PC-9 (cell line): ENCODE data around the gene PRIM2.
"Not testable (repeated sequence)": the region's sequence is repeated elsewhere in the genome, so short reads cannot be mapped to it uniquely, and the experiment has no call there.

ENCODE experiments used
- EZH2 ChIP-seq: fragments of 200-600 bp; sonication (generic); IDR thresholded peaks from 2 replicates; pipeline ENCODE4 v1.8.0; 2017; ENCODE audit warnings: antibody characterized with exemption, low read depth
- TF ChIP-seq, protein P1 (sequence below): fragments of 200-600 bp; sonication (generic); conservative IDR thresholded peaks from 2 replicates; pipeline ENCODE4 v1.6.1; 2017; ENCODE audit warnings: mixed run types, antibody characterized with exemption, mild to moderate bottlenecking, moderate library complexity

DNA sequence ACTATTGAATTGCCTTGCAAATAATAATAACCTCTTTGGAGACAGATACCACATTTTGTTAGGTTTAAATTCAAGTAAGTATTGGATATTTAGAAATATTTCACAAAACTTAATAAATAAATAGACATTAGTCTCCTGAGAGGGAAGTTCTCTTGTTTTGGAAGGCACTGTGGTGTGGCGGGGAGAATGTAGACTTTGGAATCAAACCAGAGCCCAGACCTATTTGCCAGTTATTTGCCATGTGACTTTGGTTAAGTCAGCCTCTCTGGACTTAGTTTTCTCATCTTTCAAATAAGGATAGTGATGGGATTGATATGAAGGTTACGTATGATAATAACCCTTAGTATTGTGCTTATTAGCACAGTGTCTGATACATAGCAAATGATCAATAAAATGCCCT is 240.4 kb downstream of the PRIM2 start:
- TF ChIP-seq, protein P1, sequence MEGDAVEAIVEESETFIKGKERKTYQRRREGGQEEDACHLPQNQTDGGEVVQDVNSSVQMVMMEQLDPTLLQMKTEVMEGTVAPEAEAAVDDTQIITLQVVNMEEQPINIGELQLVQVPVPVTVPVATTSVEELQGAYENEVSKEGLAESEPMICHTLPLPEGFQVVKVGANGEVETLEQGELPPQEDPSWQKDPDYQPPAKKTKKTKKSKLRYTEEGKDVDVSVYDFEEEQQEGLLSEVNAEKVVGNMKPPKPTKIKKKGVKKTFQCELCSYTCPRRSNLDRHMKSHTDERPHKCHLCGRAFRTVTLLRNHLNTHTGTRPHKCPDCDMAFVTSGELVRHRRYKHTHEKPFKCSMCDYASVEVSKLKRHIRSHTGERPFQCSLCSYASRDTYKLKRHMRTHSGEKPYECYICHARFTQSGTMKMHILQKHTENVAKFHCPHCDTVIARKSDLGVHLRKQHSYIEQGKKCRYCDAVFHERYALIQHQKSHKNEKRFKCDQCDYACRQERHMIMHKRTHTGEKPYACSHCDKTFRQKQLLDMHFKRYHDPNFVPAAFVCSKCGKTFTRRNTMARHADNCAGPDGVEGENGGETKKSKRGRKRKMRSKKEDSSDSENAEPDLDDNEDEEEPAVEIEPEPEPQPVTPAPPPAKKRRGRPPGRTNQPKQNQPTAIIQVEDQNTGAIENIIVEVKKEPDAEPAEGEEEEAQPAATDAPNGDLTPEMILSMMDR: not testable (repeated sequence)
- not testable (repeated sequence) for TF ChIP-seq EZH2
